H1 (cell line): ENCODE data around the gene SCAP. TPM values are rescaled to one million over a fixed set of nuclear protein-coding genes. Genes with fewer than 3 reads are reported as not detected.

Source experiments
- CTCF ChIA-PET: fragments of 300-600 bp; sonication (Branson Sonifier 250); formaldehyde crosslinking; loops from one replicate; lab custom pipeline; 2021; ENCODE audit not compliant: partially characterized antibody; lab: Charles Lee
- POLR2A ChIA-PET: fragments of 300-600 bp; sonication (Branson Sonifier 250); formaldehyde crosslinking; loops from one replicate; lab custom pipeline; 2021; ENCODE audit warnings: inconsistent platforms; ENCODE audit not compliant: partially characterized antibody; lab: Charles Lee
- DNase-seq, 2 experiments: peaks; one replicate each; pipeline versions ENCODE4 v3.0.0 to v3.0.0-alpha.2; 2010 to 2022; ENCODE audit warnings: low spot score in 2 of 2, low read depth in 1 of 2, mixed read lengths in 1 of 2
- FAIRE-seq: peaks from 2 replicates; lab custom pipeline; 2011; peaks lifted over from hg19 to GRCh38; lab: Jason Lieb, UNC
- H2AFZ ChIP-seq: 2 replicates; pipeline ENCODE4 v1.8.1; 2012; ENCODE audit warnings: low read length, inconsistent platforms
- H2AK5ac ChIP-seq: 2 replicates; pipeline ENCODE4 v1.6.1; 2013; ENCODE audit warnings: low read depth, low read length
- H2BK120ac ChIP-seq: replicated peaks from 2 replicates; pipeline ENCODE3; 2013; ENCODE audit warnings: low read depth, low read length, inconsistent platforms
- H2BK12ac ChIP-seq: 2 replicates; pipeline ENCODE4 v1.6.1; 2013; ENCODE audit warnings: low read depth, low read length
- H2BK15ac ChIP-seq: 2 replicates; pipeline ENCODE4 v1.6.1; 2013; ENCODE audit warnings: low read length
- H2BK20ac ChIP-seq: 2 replicates; pipeline ENCODE4 v1.6.1; 2013; ENCODE audit warnings: low read length
- H2BK5ac ChIP-seq: 2 replicates; pipeline ENCODE4 v1.6.1; 2013; ENCODE audit warnings: low read depth, low read length
- H3K14ac ChIP-seq: 2 replicates; pipeline ENCODE4 v1.6.1; 2013; ENCODE audit warnings: inconsistent platforms; ENCODE audit not compliant: insufficient read length
- H3K18ac ChIP-seq: 2 replicates; pipeline ENCODE4 v1.6.1; 2013; ENCODE audit warnings: low read length; ENCODE audit errors: extremely low read depth
- H3K23ac ChIP-seq: 2 replicates; pipeline ENCODE4 v1.6.1; 2013; ENCODE audit warnings: inconsistent platforms; ENCODE audit not compliant: insufficient read length
- H3K23me2 ChIP-seq: 2 replicates; pipeline ENCODE4 v1.6.1; 2013; ENCODE audit warnings: low read depth, low read length
- H3K27ac ChIP-seq: 2 replicates; pipeline ENCODE4 v1.6.1; 2011; ENCODE audit warnings: low read depth, low read length, inconsistent platforms
- H3K27me3 ChIP-seq, 4 experiments: replicated peaks in 1 of 4; 1 replicate in 1 of 4; 2 replicates in 3 of 4; pipeline versions ENCODE4 v1.6.1 to v1.8.1; 2011 to 2013; ENCODE audit warnings: low read length in 3 of 4, mild to moderate bottlenecking in 3 of 4, inconsistent platforms in 2 of 4, mixed read lengths in 2 of 4, moderate library complexity in 1 of 4; ENCODE audit not compliant: control insufficient read depth in 3 of 4, insufficient read depth in 3 of 4; ENCODE audit errors: extremely low read depth in 1 of 4
- H3K36me3 ChIP-seq, 4 experiments: 2 replicates each; pipeline versions ENCODE4 v1.6.1 to v1.8.1; 2011 to 2013; ENCODE audit warnings: mild to moderate bottlenecking in 4 of 4, low read length in 3 of 4, moderate library complexity in 2 of 4, control low read depth in 1 of 4, inconsistent platforms in 1 of 4; ENCODE audit not compliant: insufficient read depth in 4 of 4, control insufficient read depth in 2 of 4
- H3K4ac ChIP-seq: replicated peaks from 2 replicates; pipeline ENCODE3; 2013; ENCODE audit warnings: low read length, low read depth, mixed read lengths, inconsistent platforms; ENCODE audit not compliant: insufficient read length
- H3K4me1 ChIP-seq, 4 experiments: replicated peaks in 1 of 4; 1 replicate in 1 of 4; 2 replicates in 3 of 4; pipeline versions ENCODE4 v1.6.1 to v1.8.1; 2011 to 2013; ENCODE audit warnings: low read length in 3 of 4, inconsistent platforms in 2 of 4, mixed read lengths in 1 of 4; ENCODE audit not compliant: insufficient read depth in 4 of 4, control insufficient read depth in 3 of 4
- H3K4me2 ChIP-seq, 2 experiments: 2 replicates each; pipeline versions ENCODE4 v1.6.1 to v1.8.1; 2011 to 2013; ENCODE audit warnings: low read depth in 2 of 2, low read length in 2 of 2, control low read depth in 1 of 2, inconsistent platforms in 1 of 2, mild to moderate bottlenecking in 1 of 2; ENCODE audit not compliant: insufficient read depth in 1 of 2
- H3K4me3 ChIP-seq, 4 experiments: fragments of 200-600, 300-600 bp in 1 of 4; sonication (generic), shearing (Covaris generic), sonication (Bioruptor Twin) in 1 of 4; 2 replicates each; pipeline versions ENCODE4 v1.5.1 to v1.8.1; 2011 to 2016; ENCODE audit warnings: low read length in 4 of 4, low read depth in 3 of 4, control low read depth in 2 of 4, inconsistent platforms in 2 of 4, mild to moderate bottlenecking in 2 of 4, mixed read lengths in 1 of 4, moderate library complexity in 1 of 4; ENCODE audit not compliant: insufficient read depth in 2 of 4; ENCODE audit errors: extremely low read depth in 1 of 4
- H3K56ac ChIP-seq: replicated peaks from 2 replicates; pipeline ENCODE3; 2013; ENCODE audit warnings: low read depth, mild to moderate bottlenecking, mixed read lengths, low read length, inconsistent platforms; ENCODE audit not compliant: insufficient read length
- H3K79me1 ChIP-seq: 2 replicates; pipeline ENCODE4 v1.6.1; 2013; ENCODE audit warnings: low read depth, low read length, control low read depth
- H3K79me2 ChIP-seq, 2 experiments: 2 replicates each; pipeline versions ENCODE4 v1.6.1 to v1.8.1; 2012 to 2013; ENCODE audit warnings: low read length in 2 of 2, mild to moderate bottlenecking in 2 of 2, inconsistent platforms in 1 of 2; ENCODE audit not compliant: insufficient read depth in 2 of 2, control insufficient read depth in 1 of 2
- H3K9ac ChIP-seq, 4 experiments: replicated peaks in 1 of 4; 1 replicate in 1 of 4; 2 replicates in 3 of 4; pipeline versions ENCODE4 v1.6.1 to v1.8.1; 2011 to 2013; ENCODE audit warnings: low read depth in 3 of 4, low read length in 3 of 4, control low read depth in 2 of 4, mild to moderate bottlenecking in 2 of 4, moderate library complexity in 2 of 4, inconsistent platforms in 1 of 4; ENCODE audit errors: extremely low read depth in 1 of 4
- H3K9me3 ChIP-seq, 2 experiments: 2 replicates each; pipeline versions ENCODE4 v1.6.1 to v1.8.1; 2012 to 2013; ENCODE audit warnings: mild to moderate bottlenecking in 2 of 2, moderate library complexity in 2 of 2, control low read depth in 1 of 2, inconsistent platforms in 1 of 2, low read depth in 1 of 2, low read length in 1 of 2, mixed read lengths in 1 of 2; ENCODE audit not compliant: insufficient read depth in 2 of 2
- H4K20me1 ChIP-seq, 2 experiments: replicated peaks in 1 of 2; 2 replicates each; pipeline versions ENCODE3 to v1.8.1; 2011 to 2013; ENCODE audit warnings: inconsistent platforms in 2 of 2, low read length in 2 of 2, mild to moderate bottlenecking in 1 of 2; ENCODE audit not compliant: insufficient read depth in 2 of 2, control insufficient read depth in 1 of 2
- H4K5ac ChIP-seq: 2 replicates; pipeline ENCODE4 v1.6.1; 2013; ENCODE audit warnings: low read length, low read depth, mixed read lengths, inconsistent platforms; ENCODE audit not compliant: insufficient read length
- H4K8ac ChIP-seq: 2 replicates; pipeline ENCODE4 v1.8.0; 2013; ENCODE audit warnings: mild to moderate bottlenecking, moderate library complexity, low read length, inconsistent platforms; ENCODE audit not compliant: insufficient read depth; ENCODE audit errors: extremely low read depth
- H4K91ac ChIP-seq: replicated peaks from 2 replicates; pipeline ENCODE3; 2013; ENCODE audit warnings: low read length, mixed read lengths, inconsistent platforms; ENCODE audit not compliant: insufficient read length
- E2F6 ChIP-seq: IDR thresholded peaks from 2 replicates; pipeline ENCODE4 v1.6.1; 2012; ENCODE audit warnings: inconsistent platforms
- EGR1 ChIP-seq: IDR thresholded peaks from 2 replicates; pipeline ENCODE4 v1.6.1; 2011; ENCODE audit warnings: low read depth, low read length, borderline replicate concordance
- FOSL1 ChIP-seq: IDR thresholded peaks from 2 replicates; pipeline ENCODE4 v1.6.1; 2011; ENCODE audit warnings: mild to moderate bottlenecking, low read depth, low read length, moderate library complexity; ENCODE audit not compliant: insufficient read depth
- JUND ChIP-seq: IDR thresholded peaks from 2 replicates; pipeline ENCODE4 v1.6.1; 2011; ENCODE audit warnings: mild to moderate bottlenecking, improper control_type of control experiment, low read length
- SIN3A ChIP-seq, 2 experiments: IDR thresholded peaks in 1 of 2; conservative IDR thresholded peaks in 1 of 2; 2 replicates each; pipeline ENCODE4 v1.6.1; 2011 to 2012; ENCODE audit warnings: low read length in 2 of 2, improper control_type of control experiment in 1 of 2, low read depth in 1 of 2, mild to moderate bottlenecking in 1 of 2
- SIRT6 ChIP-seq: IDR thresholded peaks from one replicate; pipeline ENCODE4 v1.7.1; 2012; ENCODE audit warnings: low read length, inconsistent platforms
- SP2 ChIP-seq: IDR thresholded peaks from 2 replicates; pipeline ENCODE4 v1.6.1; 2012; ENCODE audit warnings: mild to moderate bottlenecking, low read length, inconsistent platforms
- WGBS, 2 experiments: shearing (Covaris generic) in 1 of 2; methylation state at CpG; one replicate each; pipeline versions ENCODE4 v1.1.6 to v1.1.7; 2013 to 2015; ENCODE audit warnings: low lambda C conversion rate in 2 of 2, mixed read lengths in 2 of 2, inconsistent platforms in 1 of 2, low coverage in 1 of 2, missing lambda C conversion rate in 1 of 2; ENCODE audit not compliant: insufficient replicate concordance in 2 of 2, insufficient coverage in 1 of 2, insufficient read length in 1 of 2; ENCODE audit errors: extremely low coverage in 1 of 2, missing lambda C conversion rate in 1 of 2; 5-methylcytosine and 5-hydroxymethylcytosine counted together
- polyA plus RNA-seq, 7 experiments: library from polyadenylated mRNA; depleted of rRNA in 3 of 7; stranded (reverse) in 5 of 7; unstranded in 2 of 7; fragments of >200 nt in 5 of 7; fragments of 200-250 nt in 2 of 7; gene quantifications; 1 replicate in 5 of 7; 2 replicates in 1 of 7; 4 replicates in 1 of 7; pipeline versions ENCODE4 v1.2.1 to v1.2.3, GENCODE V29; 2011 to 2013; ENCODE audit warnings: missing spikeins in 2 of 7, mixed read lengths in 2 of 7
- total RNA-seq: library from RNA; stranded (reverse); fragmentation: NEBNext Ultra II Directional; extraction: Animal tissue kit (Norgen Biotek cat#: 25700); gene quantifications from 2 replicates; pipeline ENCODE4 v1.2.1, GENCODE V29; 2021

The SCAP gene
- total and polyA plus RNA-seq, 2 of the 8 experiments (the other 6 are each of a cell fraction or from before 2014, with no cell fraction given): 74.0 to 114 TPM

- Histone ChIP-seq H2BK5ac (no peak overlapping the region), H3K18ac (no peak overlapping the region), H3K27ac (no peak overlapping the region), H3K9ac (no peak overlapping the region), H3K4ac (no peak overlapping the region), H2BK15ac (no peak overlapping the region), H2BK12ac (no peak overlapping the region), H4K5ac (no peak overlapping the region), H2BK120ac (no peak overlapping the region), H4K91ac (no peak overlapping the region), H3K4me3 (no peak overlapping the region), H4K8ac (no peak overlapping the region), H3K4me1 (peaks cover 0 to 6% (median 3%) of the 10 kb centered on the region in 4 experiments; a peak in 3 of 7 replicates), H2AFZ (no peak overlapping the region), H3K56ac (no peak overlapping the region), H3K23me2 (peaks cover 3% of the 10 kb centered on the region; the same call in 1 of the 2 replicates), H3K27me3 (no peaks in the 10 kb centered on the region), H3K9me3 (no peaks in the 10 kb centered on the region), H3K79me2 (peaks cover 7 to 64% of the 10 kb centered on the region in 2 experiments), H3K79me1 (peaks cover 6% of the 10 kb centered on the region; the same call in 1 of the 2 replicates), H4K20me1 (peaks cover 0 to 12% of the 10 kb centered on the region in 2 experiments), H2BK20ac (no peak overlapping the region), H3K23ac (no peak overlapping the region), H3K14ac (no peak overlapping the region), H3K36me3 (no peaks in the 10 kb centered on the region), H2AK5ac (no peak overlapping the region), H3K4me2 (no peak overlapping the region; a peak in 1 of 4 replicates)
- TF ChIP-seq EGR1 (no peak), JUND (no peak), SIRT6 (no peak), SIN3A (conservative IDR thresholded peaks at IDR 0.05 in 1 of 2, IDR thresholded peaks at IDR 0.05 in 1 of 2; ENCODE audit: low read depth in 1 of 2, low read length in 2 of 2) (0 out of 4 replicates have a peak, but pooled peaks of 1 of the 2 experiments have one; percentile 40), SP2 (no peak), FOSL1 (no peak), E2F6 (no peak)
- 90% methylated on average over 3 of the region's 3 CpGs; no CpG with 5 or more reads in 1 of the 2 experiments for WGBS, 2 experiments
- no peak for FAIRE-seq
- ChIA-PET CTCF (interaction anchor here (1.1 to 2.0 kb wide), 5 partner anchors 10 to 52 kb away, joined by 3 to 7 read pairs (median 5); no protein-coding TSS in a partner anchor), POLR2A (interaction anchor here (0.7 to 1.0 kb wide), 4 partner anchors 10 to 20 kb away, joined by 3 to 4 read pairs (median 3); no protein-coding TSS in a partner anchor)
- DNase-seq: no peak
Observed at GRCh38 chr3:47473391-47473790, 2.4 kb downstream of the SCAP start.
